ENCODE data around the gene TUSC7.

DNA sequence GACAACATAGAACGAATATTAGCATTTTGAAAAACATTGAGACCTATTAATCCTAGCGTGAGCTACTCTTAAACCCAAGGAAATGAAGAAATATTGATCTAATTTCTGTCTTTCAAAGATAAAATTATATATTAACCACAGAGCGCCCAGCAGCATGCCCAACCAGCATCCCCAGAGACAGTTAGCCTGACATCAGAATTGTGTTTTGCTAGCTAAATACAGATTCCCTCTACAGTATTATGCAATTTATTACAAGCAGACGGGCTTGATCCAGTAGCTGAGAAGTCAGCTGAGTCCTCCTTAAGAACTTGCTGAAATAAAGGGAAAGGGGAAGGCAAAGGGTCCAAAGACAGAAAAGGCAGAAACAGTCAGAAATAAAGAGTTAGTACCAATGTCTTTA lies 7.2 kb upstream of the TUSC7 start:
- TF ChIP-seq POLR2A (IDR thresholded peaks at IDR 0.05; ENCODE audit: low read depth) (no peak), POLR2AphosphoS5 (IDR thresholded peaks at IDR 0.05) (no peak)
- TF ChIP-seq, protein P1, sequence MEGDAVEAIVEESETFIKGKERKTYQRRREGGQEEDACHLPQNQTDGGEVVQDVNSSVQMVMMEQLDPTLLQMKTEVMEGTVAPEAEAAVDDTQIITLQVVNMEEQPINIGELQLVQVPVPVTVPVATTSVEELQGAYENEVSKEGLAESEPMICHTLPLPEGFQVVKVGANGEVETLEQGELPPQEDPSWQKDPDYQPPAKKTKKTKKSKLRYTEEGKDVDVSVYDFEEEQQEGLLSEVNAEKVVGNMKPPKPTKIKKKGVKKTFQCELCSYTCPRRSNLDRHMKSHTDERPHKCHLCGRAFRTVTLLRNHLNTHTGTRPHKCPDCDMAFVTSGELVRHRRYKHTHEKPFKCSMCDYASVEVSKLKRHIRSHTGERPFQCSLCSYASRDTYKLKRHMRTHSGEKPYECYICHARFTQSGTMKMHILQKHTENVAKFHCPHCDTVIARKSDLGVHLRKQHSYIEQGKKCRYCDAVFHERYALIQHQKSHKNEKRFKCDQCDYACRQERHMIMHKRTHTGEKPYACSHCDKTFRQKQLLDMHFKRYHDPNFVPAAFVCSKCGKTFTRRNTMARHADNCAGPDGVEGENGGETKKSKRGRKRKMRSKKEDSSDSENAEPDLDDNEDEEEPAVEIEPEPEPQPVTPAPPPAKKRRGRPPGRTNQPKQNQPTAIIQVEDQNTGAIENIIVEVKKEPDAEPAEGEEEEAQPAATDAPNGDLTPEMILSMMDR (IDR thresholded peaks at IDR 0.05), result no peak

All from esophagus muscularis mucosa (tissue), 3 donors.